Chondrocyte (in vitro differentiated cells): Measurements from ENCODE around the gene NINJ2. TPM values are rescaled to one million over a fixed set of nuclear protein-coding genes. Genes with fewer than 3 reads are reported as not detected.
"Not testable (repeated sequence)": the region's sequence is repeated elsewhere in the genome, so short reads cannot be mapped to it uniquely, and the experiment has no call there.

ENCODE experiments used
- DNase-seq: peaks from one replicate; pipeline ENCODE4 v3.0.0; 2021; ENCODE audit warnings: mixed read lengths, low spot score
- H3K27ac Mint-ChIP-seq: one replicate; pipeline ENCODE4 v1.8.0; 2021; ENCODE audit warnings: mild to moderate bottlenecking, moderate library complexity, mixed read lengths; ENCODE audit not compliant: unreplicated experiment
- H3K27me3 Mint-ChIP-seq: 2 replicates; pipeline ENCODE4 v1.8.0; 2021; ENCODE audit warnings: low read depth, mixed read lengths
- H3K36me3 Mint-ChIP-seq: 2 replicates; pipeline ENCODE4 v1.8.0; 2021; ENCODE audit warnings: low read depth, mixed read lengths
- H3K4me1 Mint-ChIP-seq: 2 replicates; pipeline ENCODE4 v1.8.0; 2021; ENCODE audit warnings: low read depth, mild to moderate bottlenecking, mixed read lengths
- H3K4me3 Mint-ChIP-seq: one replicate; pipeline ENCODE4 v1.8.0; 2021; ENCODE audit warnings: mild to moderate bottlenecking, moderate library complexity, mixed read lengths; ENCODE audit not compliant: unreplicated experiment
- H3K9me3 Mint-ChIP-seq: 2 replicates; pipeline ENCODE4 v1.8.0; 2021; ENCODE audit warnings: low read depth, mixed read lengths
- CTCF ChIP-seq: fragments of 200-600 bp; sonication (generic); IDR thresholded peaks from 2 replicates; pipeline ENCODE4 v1.5.0; 2021; ENCODE audit warnings: antibody characterized with exemption, mild to moderate bottlenecking, moderate library complexity
- total RNA-seq: library from RNA; stranded (reverse); gene quantifications from 3 replicates; pipeline ENCODE4 v1.2.1, GENCODE V29; 2021

The NINJ2 gene
- total RNA-seq, 1 donor from 2014 or later, result 2.1 TPM

DNA sequence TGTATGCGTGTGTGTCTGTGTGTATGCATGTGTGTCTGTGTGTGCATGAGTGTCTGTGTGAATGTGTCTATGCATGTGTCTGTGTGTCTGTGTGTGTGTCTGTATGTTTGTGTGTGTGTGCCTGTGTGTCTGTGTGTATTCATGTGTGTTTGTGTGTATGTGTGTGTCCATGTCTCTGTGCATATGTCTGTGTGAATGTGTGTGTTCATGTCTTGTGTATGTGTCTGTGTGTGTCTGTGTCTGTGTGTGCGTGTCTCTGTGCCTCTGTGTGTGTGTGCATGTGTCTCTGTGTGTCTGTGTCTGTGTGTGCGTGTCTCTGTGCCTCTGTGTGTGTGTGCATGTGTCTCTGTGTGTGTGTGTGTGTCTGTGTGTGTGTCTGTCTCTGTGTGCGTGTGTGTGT lies 82.4 kb downstream of the NINJ2 start:
- H3K27ac Mint-ChIP-seq, result no peak overlapping the region
- H3K4me3 Mint-ChIP-seq, result no peak overlapping the region
- H3K9me3 Mint-ChIP-seq, result no peaks in the 10 kb centered on the region
- no peaks in the 10 kb centered on the region for H3K27me3 Mint-ChIP-seq
- H3K36me3 Mint-ChIP-seq, result no peaks in the 10 kb centered on the region
- H3K4me1 Mint-ChIP-seq, result peaks cover 22% of the 10 kb centered on the region
- no peak for DNase-seq
- no peak for TF ChIP-seq CTCF

DNA sequence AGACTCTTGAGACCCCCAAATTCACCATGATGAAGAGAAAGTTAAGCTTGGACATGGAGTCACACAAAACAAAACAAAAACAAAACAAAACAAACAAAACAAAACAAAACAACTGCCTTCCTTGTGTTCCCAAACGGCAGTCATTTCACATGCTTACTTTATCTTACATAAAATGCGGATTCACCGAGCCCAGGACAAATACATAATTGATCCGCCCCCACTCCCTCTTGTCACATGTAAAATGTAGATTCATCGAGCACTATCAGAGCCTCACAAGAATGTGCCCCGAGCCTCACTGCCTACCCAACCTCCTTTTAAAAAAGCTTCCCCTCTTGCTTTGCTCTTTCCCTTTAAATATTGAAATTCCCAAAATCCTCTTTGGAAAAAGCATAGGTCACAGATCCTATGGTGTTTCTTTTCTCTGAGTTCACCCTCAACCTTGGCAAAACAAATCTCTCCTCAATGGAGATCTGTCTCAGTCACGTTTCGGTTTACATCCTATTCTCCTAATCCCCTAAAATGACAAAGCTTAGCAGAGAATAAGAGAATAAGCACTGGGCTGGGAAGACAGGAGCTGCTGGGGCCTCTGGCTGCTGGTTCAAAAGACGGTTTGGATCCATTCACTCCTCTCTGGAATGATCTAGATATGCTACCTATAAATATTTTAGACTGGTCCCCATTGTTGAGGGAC lies 83.7 kb downstream of the NINJ2 start:
- DNase-seq, result no peak
- peaks cover 34% of the 10 kb centered on the region for H3K4me1 Mint-ChIP-seq
- TF ChIP-seq CTCF, result no peak
- no peaks in the 10 kb centered on the region for H3K36me3 Mint-ChIP-seq
- no peak overlapping the region for H3K27ac Mint-ChIP-seq
- no peak overlapping the region for H3K4me3 Mint-ChIP-seq
- H3K9me3 Mint-ChIP-seq, result peaks cover 2% of the 10 kb centered on the region
- H3K27me3 Mint-ChIP-seq, result no peaks in the 10 kb centered on the region

DNA sequence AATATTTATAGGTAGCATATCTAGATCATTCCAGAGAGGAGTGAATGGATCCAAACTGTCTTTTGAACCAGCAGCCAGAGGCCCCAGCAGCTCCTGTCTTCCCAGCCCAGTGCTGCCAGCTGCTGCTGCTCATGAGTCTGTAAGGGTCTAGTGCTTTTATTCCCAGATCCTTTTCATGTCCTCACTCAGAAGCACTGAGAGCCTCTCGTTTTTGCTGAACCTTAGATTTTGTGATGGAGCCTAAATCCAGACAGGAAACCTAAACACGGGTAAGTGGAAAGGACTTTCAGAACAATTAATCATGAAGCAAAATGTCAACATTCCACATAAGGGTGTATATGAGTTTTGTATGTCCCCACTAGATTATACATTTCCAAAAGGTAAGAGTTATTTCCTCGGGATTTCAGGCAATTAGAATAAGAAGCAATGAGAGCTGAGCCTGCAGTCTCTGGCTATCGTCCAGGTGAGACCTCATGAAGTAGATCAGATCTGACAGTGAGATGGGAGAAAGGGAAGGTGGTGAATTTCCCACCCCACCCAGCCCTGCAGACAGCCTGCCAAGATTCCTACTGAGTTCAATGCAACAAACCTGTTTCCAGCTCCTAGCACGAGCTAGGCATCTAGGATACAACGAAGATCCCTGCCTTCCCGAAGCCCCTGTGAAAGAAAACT lies 84.4 kb downstream of the NINJ2 start:
- Mint-ChIP-seq H3K36me3 (no peaks in the 10 kb centered on the region), H3K27ac (peak overlapping the region; percentile 17), H3K4me3 (no peak overlapping the region), H3K4me1 (peaks cover 37% of the 10 kb centered on the region), H3K27me3 (no peaks in the 10 kb centered on the region), H3K9me3 (peaks cover 5% of the 10 kb centered on the region)
- no peak for DNase-seq
- no peak for TF ChIP-seq CTCF

DNA sequence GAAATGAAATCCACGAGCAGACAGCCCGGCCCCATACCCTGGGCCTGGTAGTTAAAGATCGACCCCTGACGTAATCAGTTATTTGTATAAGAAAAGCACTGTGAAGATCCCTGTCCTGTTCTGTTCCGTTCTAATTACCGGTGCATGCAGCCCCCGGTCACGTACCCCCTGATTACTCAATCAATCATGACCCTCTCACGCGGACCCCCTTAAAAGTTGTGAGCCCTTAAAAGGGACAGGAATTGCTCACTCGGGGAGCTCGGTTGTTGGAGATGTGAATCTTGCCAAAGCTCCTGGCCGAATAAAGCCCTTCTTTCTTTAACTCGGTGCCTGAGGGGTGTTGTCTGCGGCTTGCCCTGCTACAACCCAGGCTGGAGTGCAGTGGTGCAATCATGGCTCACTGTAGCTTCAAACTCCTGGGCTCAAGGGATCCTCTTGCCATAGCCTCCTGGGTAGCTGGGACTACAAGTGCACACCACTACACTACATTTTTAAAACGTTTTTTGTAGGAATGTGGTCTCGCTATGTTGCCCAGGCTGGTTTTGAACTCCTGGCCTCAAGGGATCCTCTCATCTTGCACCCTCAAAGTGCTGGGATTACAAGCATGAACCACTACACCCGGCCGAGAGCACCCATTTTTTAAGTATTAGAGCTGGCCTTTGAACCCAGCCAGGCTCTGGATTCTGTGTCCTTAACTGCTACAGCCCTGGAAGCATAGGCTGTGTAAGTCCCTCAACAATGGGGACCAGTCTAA lies 85.1 kb downstream of the NINJ2 start:
- not testable (repeated sequence) for H3K4me3 Mint-ChIP-seq, H3K27ac Mint-ChIP-seq, H3K27me3 Mint-ChIP-seq

GRCh38 chr12:576615-577110 lies 86.6 kb downstream of the NINJ2 start:
- Mint-ChIP-seq H3K36me3 (no peaks in the 10 kb centered on the region), H3K27ac (no peak overlapping the region), H3K9me3 (peaks cover 5% of the 10 kb centered on the region), H3K27me3 (no peaks in the 10 kb centered on the region), H3K4me3 (no peak overlapping the region), H3K4me1 (peaks cover 53% of the 10 kb centered on the region)
- no peak for DNase-seq
- TF ChIP-seq CTCF, result no peak

More for the DNA sequence above, 85.1 kb downstream of the NINJ2 start:
- peaks cover 42% of the 10 kb centered on the region for H3K4me1 Mint-ChIP-seq
- not testable (repeated sequence) for DNase-seq, H3K36me3 Mint-ChIP-seq, H3K9me3 Mint-ChIP-seq
